Measurements from ENCODE around the gene PRAMEF10. TPM values are rescaled to one million over a fixed set of nuclear protein-coding genes. Genes with fewer than 3 reads are reported as not detected.
"Not testable (repeated sequence)": the region's sequence is repeated elsewhere in the genome, so short reads cannot be mapped to it uniquely, and the experiment has no call there.

PRAMEF10 gene, protein sequence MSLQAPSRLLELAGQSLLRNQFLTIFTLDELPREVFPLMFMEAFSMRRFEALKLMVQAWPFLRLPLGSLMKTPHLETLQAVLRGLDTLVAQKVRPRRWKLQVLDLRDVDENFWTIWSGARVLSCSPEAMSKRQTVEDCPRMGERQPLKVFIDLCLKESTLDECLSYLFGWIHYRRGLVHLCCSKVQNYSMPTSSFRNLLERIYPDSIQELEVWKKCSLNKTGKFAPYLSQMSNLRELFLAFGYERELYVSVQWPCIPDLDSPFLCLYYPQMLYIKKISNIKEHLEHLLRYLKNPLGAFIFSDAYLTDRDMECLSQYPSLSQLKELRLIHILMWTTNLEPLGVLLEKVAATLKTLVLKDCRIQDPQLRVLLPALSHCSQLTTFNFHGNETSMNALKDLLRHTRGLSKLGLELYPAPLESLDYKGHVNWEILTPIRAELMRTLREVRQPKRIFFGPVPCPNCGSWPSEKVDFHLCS
- not detected for total RNA-seq (ENCODE audit: unreplicated experiment)
- long read RNA-seq, result 0 reads

DNA sequence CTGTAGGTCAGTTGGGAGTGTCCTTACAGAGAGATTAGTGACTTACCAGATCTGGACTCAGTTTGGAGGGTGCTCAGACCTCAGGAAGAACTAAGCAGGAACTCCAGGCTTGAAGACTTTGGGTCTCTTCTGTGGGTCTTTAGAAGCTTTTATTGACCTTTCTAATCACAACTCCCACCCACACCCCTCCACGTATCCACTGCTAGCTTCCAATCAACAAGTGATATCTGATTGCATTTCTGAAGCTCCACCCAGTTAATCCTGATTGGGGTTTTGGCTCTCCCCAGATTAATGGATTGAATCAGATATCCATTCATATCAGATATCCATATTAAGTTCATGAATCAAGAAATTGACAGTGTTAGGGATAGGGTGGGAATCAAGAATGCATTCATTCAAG lies at the start of gene PRAMEF10:
TSS of gene PRAMEF10 (minus strand) at position 101 of the 400 bp plus-strand sequence. CDS start 2,423 bp downstream, outside the sequence.
- not testable (repeated sequence) for H3K4me1 Mint-ChIP-seq (ENCODE audit: low read depth, unreplicated experiment); H3K36me3 Mint-ChIP-seq (ENCODE audit: unreplicated experiment)

DNA sequence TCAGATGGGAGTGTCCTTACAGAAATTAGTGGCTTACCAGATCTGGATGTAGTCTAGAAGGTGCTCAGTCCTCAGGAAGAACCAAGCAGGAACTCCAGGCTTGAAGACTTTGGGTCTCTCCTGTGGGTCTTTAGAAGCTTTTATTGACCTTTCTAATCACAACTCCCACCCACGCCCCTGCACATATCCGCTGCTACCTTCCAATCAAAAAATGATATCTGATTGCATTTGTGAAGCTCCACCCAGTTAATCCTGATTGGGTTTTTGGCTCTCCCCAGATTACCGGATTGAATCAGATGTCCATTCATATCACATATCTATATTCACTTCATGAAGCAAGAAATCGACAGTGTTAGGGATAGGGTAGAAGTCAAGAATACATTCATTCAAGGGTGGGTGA lies 49.4 kb upstream of the PRAMEF10 start, which contains the start of gene PRAMEF6:
TSS of gene PRAMEF6 (minus strand) at position 101 of the 400 bp plus-strand sequence. CDS start 5,062 bp downstream, outside the sequence.
- DNase-seq; H3K9me3 Mint-ChIP-seq (ENCODE audit: unreplicated experiment); H3K4me3 Mint-ChIP-seq (ENCODE audit: unreplicated experiment): not testable (repeated sequence)

More for the DNA sequence above, at the start of gene PRAMEF10:
- H3K4me3 Mint-ChIP-seq (ENCODE audit: unreplicated experiment); H3K27me3 Mint-ChIP-seq (ENCODE audit: unreplicated experiment); H3K9me3 Mint-ChIP-seq (ENCODE audit: unreplicated experiment); DNase-seq; H3K27ac Mint-ChIP-seq (ENCODE audit: unreplicated experiment): not testable (repeated sequence)

DNA sequence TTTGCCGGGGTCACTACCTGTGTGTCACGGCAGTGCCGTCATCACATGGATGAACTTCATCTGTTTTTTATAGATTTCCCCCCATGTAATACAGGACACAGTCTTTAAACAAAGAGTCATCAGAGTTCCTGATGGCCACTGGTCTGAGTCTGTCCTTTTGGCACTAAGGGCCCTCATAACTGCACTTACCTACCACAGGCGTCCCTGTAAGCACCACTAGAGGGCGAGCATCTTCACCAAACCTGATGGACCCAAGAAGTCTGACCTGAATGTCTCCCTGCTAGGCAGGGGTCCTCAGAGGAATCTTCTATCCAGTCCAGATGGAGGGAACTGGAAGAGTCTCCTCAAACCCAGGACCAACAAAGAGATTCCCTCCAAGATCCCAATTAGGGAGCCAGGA lies 26.3 kb upstream of the PRAMEF10 start:
- DNase-seq, result not testable (repeated sequence)

More for the DNA sequence above, 49.4 kb upstream of the PRAMEF10 start, which contains the start of gene PRAMEF6:
- H3K4me1 Mint-ChIP-seq (ENCODE audit: low read depth, unreplicated experiment); H3K27me3 Mint-ChIP-seq (ENCODE audit: unreplicated experiment); H3K27ac Mint-ChIP-seq (ENCODE audit: unreplicated experiment); H3K36me3 Mint-ChIP-seq (ENCODE audit: unreplicated experiment): not testable (repeated sequence)

DNA sequence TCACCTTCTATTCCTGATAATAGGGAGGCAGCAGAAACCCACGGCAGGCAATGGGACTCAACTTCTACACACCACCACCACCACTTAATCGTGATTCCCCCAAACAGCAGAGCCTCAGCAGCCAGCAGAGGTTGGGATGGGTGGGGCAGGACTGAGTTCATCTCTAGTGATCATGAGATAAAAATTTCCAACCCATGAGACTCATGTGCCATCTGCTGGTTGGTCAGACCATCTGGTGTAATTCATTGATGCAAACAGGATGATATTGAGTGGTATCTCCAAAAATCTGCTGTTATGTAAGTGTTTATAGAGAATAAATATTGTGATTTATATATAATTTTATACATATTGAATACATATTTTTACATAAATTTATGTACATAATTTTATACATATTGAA lies 23.7 kb upstream of the PRAMEF10 start:
- H3K9me3 Mint-ChIP-seq (ENCODE audit: unreplicated experiment), result not testable (repeated sequence)

More for the DNA sequence above, 26.3 kb upstream of the PRAMEF10 start:
- not testable (repeated sequence) for H3K36me3 Mint-ChIP-seq (ENCODE audit: unreplicated experiment); H3K27ac Mint-ChIP-seq (ENCODE audit: unreplicated experiment); H3K4me1 Mint-ChIP-seq (ENCODE audit: low read depth, unreplicated experiment); H3K4me3 Mint-ChIP-seq (ENCODE audit: unreplicated experiment); H3K9me3 Mint-ChIP-seq (ENCODE audit: unreplicated experiment); H3K27me3 Mint-ChIP-seq (ENCODE audit: unreplicated experiment)

DNA sequence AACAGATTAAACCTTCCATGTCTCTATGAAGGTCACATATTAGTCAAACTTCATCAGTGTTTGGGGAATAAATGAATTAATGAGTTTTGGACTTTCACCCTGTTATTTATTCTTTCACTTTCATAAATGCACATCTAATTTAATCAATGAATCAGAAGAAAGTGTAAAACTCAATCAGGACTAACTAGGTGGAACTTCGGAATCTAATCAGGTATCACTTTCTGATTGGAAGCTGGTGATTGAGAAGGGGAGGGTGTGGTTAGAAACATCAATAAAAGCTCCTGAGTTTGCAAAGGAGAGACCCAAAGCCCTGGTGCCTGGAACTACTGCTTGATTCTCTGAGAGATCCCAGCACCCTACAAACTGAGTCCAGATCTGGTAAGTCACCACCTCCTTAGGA lies 18.2 kb upstream of the PRAMEF10 start, which contains the start of gene PRAMEF7:
TSS of gene PRAMEF7 (plus strand) at position 301 of the 400 bp plus-strand sequence. CDS start 1,083 bp downstream, outside the sequence.
- not testable (repeated sequence) for DNase-seq; H3K36me3 Mint-ChIP-seq (ENCODE audit: unreplicated experiment); H3K27ac Mint-ChIP-seq (ENCODE audit: unreplicated experiment); H3K4me1 Mint-ChIP-seq (ENCODE audit: low read depth, unreplicated experiment); H3K27me3 Mint-ChIP-seq (ENCODE audit: unreplicated experiment); H3K9me3 Mint-ChIP-seq (ENCODE audit: unreplicated experiment); H3K4me3 Mint-ChIP-seq (ENCODE audit: unreplicated experiment)

More for the DNA sequence above, 23.7 kb upstream of the PRAMEF10 start:
- H3K36me3 Mint-ChIP-seq (ENCODE audit: unreplicated experiment); H3K27ac Mint-ChIP-seq (ENCODE audit: unreplicated experiment); DNase-seq; H3K4me3 Mint-ChIP-seq (ENCODE audit: unreplicated experiment); H3K4me1 Mint-ChIP-seq (ENCODE audit: low read depth, unreplicated experiment); H3K27me3 Mint-ChIP-seq (ENCODE audit: unreplicated experiment): not testable (repeated sequence)

DNA sequence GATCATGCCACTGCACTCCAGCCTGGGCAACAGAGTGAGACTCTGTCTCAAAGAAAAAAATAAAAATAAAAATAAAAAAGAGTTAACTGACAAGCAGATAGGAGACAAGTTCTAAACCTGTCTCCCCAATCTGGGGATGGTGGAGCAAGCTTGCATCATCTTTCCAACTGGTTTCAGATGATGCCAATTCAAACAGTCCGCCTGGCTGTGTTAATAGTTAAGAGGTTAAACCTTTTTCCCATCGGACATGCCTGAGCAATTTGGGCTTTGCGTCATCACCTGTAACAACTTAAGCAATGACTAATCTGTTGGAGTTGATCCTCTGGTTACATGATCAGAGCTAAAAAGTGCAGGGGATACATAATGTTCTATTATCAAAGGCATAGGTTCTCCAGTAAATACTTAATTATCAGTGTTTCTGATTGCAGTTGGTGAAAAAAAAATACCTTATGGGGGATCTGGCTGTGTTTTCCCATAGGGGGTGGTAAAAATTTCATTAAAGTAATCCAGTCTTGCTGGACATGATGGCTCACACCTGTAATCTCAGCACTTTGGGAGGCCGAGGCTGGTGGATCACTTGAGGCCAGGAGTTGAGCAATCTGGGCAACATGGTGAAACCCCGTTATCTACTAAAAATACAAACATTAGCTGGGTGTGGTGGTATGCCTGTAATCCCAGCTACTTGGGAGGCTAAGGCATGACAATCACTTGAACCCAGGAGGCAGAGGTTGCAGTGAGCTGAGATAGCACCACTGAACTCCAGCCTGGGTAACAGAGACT lies 5.9 kb upstream of the PRAMEF10 start:
- H3K27ac Mint-ChIP-seq (ENCODE audit: unreplicated experiment); H3K36me3 Mint-ChIP-seq (ENCODE audit: unreplicated experiment); H3K4me3 Mint-ChIP-seq (ENCODE audit: unreplicated experiment); H3K9me3 Mint-ChIP-seq (ENCODE audit: unreplicated experiment); H3K4me1 Mint-ChIP-seq (ENCODE audit: low read depth, unreplicated experiment); DNase-seq; H3K27me3 Mint-ChIP-seq (ENCODE audit: unreplicated experiment): not testable (repeated sequence)

DNA sequence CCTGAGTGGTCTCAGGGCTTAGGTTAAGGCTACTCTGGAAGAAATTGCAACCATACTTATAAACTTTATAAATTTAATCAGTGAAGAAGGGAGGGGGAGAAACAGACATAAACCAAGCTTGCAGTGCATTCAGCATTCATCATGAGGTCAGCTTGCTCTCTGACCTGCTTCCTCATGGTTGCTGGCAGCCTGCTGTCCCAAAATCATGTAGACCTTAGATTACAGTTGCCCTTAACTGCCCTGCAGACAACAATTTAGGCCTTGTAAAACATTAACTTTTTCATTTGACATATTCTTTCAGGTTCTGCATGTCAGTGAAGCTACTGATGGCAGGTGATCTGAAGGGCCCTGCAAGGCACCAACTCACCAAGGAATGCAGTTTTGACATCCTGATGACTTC lies 1.1 kb upstream of the PRAMEF10 start:
- H3K27ac Mint-ChIP-seq (ENCODE audit: unreplicated experiment); H3K4me3 Mint-ChIP-seq (ENCODE audit: unreplicated experiment); H3K4me1 Mint-ChIP-seq (ENCODE audit: low read depth, unreplicated experiment); H3K27me3 Mint-ChIP-seq (ENCODE audit: unreplicated experiment); H3K36me3 Mint-ChIP-seq (ENCODE audit: unreplicated experiment); DNase-seq; H3K9me3 Mint-ChIP-seq (ENCODE audit: unreplicated experiment): not testable (repeated sequence)

DNA sequence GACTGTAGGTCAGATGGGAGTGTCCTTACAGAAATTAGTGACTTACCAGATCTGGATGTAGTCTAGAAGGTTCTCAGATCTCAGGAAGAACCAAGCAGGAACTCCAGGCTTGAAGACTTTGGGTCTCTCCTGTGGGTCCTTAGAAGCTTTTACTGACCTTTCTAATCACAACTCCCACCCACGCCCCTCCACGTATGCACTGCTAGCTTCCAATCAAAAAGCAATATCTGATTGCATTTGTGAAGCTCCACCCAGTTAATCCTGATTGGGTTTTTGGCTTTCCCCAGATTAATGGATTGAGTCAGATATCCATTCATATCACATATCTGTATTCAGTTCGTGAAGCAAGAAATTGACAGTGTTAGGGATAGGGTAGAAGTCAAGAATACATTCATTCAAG lies 12.0 kb downstream of the PRAMEF10 start, which contains the start of gene PRAMEF4:
TSS of gene PRAMEF4 (minus strand) at position 101 of the 400 bp plus-strand sequence. CDS start 2,807 bp downstream, outside the sequence.
- not testable (repeated sequence) for DNase-seq; H3K36me3 Mint-ChIP-seq (ENCODE audit: unreplicated experiment); H3K27me3 Mint-ChIP-seq (ENCODE audit: unreplicated experiment); H3K4me3 Mint-ChIP-seq (ENCODE audit: unreplicated experiment); H3K27ac Mint-ChIP-seq (ENCODE audit: unreplicated experiment); H3K4me1 Mint-ChIP-seq (ENCODE audit: low read depth, unreplicated experiment); H3K9me3 Mint-ChIP-seq (ENCODE audit: unreplicated experiment)

DNA sequence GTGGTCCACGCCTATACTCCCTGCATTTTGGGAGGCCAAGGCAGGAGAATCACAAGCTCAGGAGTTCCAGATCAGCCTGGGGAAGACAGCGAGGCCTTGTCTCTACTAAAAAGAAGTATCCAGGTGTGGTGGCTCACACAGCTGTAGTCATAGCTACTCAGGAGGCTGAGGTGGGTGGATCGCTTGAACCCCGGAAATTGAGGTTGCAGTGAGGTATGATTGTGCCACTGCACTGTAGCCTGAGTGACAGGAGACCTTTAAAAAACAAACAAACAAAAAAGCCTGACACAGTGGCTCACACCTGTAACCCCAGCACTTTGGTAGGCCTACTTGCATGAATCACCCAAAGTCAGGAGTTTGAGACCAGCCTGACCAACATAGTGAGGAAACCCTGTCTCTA lies 19.6 kb downstream of the PRAMEF10 start:
- H3K27ac Mint-ChIP-seq (ENCODE audit: unreplicated experiment); DNase-seq; H3K4me1 Mint-ChIP-seq (ENCODE audit: low read depth, unreplicated experiment); H3K9me3 Mint-ChIP-seq (ENCODE audit: unreplicated experiment); H3K4me3 Mint-ChIP-seq (ENCODE audit: unreplicated experiment); H3K27me3 Mint-ChIP-seq (ENCODE audit: unreplicated experiment); H3K36me3 Mint-ChIP-seq (ENCODE audit: unreplicated experiment): not testable (repeated sequence)

DNA sequence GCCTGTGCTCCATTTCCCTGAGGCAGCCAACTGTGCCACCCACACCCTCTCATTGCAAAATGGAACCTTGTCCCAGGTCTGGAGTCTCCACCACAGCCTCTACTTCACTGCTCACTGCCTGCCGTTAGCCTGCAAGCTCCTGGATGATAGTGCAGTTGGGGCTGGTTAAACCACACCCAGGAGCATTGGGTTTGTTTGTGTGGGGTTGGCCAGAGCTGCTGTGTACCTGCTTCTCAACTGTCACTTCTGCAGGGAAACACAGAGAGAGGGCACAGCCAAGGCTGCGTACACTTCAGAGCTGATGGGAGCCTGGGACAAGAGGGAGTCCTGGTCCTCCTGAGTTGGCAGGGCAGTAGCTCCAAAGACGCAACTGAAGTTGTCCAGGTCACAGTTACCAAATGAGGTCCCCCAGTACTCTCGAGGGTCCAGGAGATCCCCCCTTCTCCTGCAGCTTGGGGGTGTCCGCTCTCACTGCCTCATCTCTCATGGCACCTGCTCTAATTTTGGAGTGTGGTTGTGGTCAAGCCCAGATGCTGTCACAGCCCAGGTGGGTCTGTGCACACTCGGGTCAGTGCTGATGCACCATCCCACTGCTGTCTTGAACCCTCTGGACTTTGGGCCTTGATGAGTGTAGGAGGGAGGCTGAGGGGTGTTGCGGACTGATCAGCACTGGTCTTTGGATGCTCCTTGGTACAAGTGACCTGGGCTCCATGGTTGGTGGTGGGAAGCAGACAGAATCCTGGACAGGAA lies 34.8 kb downstream of the PRAMEF10 start:
- H3K9me3 Mint-ChIP-seq (ENCODE audit: unreplicated experiment); H3K27me3 Mint-ChIP-seq (ENCODE audit: unreplicated experiment); DNase-seq; H3K4me1 Mint-ChIP-seq (ENCODE audit: low read depth, unreplicated experiment); H3K4me3 Mint-ChIP-seq (ENCODE audit: unreplicated experiment); H3K36me3 Mint-ChIP-seq (ENCODE audit: unreplicated experiment); H3K27ac Mint-ChIP-seq (ENCODE audit: unreplicated experiment): not testable (repeated sequence)

DNA sequence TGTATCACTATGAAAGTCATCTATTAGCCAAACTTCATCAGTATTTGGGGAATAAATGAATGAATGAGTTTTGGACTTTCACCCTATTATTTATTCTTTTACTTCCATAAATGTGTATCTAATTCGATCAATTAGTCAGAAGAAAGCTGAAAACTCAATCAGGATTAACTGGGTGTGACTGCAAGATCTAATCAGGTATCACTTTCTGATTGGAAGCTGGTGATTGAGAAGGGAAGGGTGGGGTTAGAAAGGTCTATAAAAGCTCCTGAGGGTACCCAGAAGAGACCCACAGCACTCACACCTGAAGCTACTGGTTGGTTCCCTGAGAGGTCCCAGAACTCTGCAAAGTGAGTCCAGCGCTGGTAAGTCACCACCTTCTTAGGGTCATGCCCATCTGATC lies 41.3 kb downstream of the PRAMEF10 start, which contains the start of gene PRAMEF2:
TSS of gene PRAMEF2 (plus strand) at position 301 of the 400 bp plus-strand sequence. CDS start 1,924 bp downstream, outside the sequence.
- H3K9me3 Mint-ChIP-seq (ENCODE audit: unreplicated experiment); DNase-seq; H3K36me3 Mint-ChIP-seq (ENCODE audit: unreplicated experiment); H3K27ac Mint-ChIP-seq (ENCODE audit: unreplicated experiment); H3K4me3 Mint-ChIP-seq (ENCODE audit: unreplicated experiment); H3K27me3 Mint-ChIP-seq (ENCODE audit: unreplicated experiment); H3K4me1 Mint-ChIP-seq (ENCODE audit: low read depth, unreplicated experiment): not testable (repeated sequence)

Data from glutamatergic neuron (in vitro differentiated cells).